Lung (tissue), 12 donors: Measurements from ENCODE around the gene CFTR. TPM values are rescaled to one million over a fixed set of nuclear protein-coding genes. Genes with fewer than 3 reads are reported as not detected.

Source experiments
- ATAC-seq: fragments of 200-7000 bp; cut with Tn5 transposase; one replicate; pipeline ENCODE4 v1.9.1; 2020; ENCODE audit warnings: moderate number of reproducible peaks; ENCODE audit not compliant: insufficient read depth, low FRiP score
- DNase-seq, 3 donors: peaks; one replicate each; pipeline ENCODE4 v3.0.0-alpha.2; 2013 to 2017
- H3K27ac ChIP-seq, 2 donors: one replicate each; pipeline ENCODE4 v1.5.1; 2013; ENCODE audit warnings: mild to moderate bottlenecking in 2 of 2, moderate library complexity in 2 of 2, control low read depth in 1 of 2, inconsistent platforms in 1 of 2, low read depth in 1 of 2, low read length in 1 of 2
- H3K27me3 ChIP-seq, 3 donors: one replicate each; pipeline ENCODE4 v1.5.1; 2013; ENCODE audit warnings: low read length in 2 of 3; ENCODE audit not compliant: control insufficient read depth in 3 of 3, insufficient read depth in 3 of 3
- H3K36me3 ChIP-seq, 4 donors: one replicate each; pipeline ENCODE4 v1.5.1; 2013; ENCODE audit warnings: low read length in 4 of 4, mild to moderate bottlenecking in 1 of 4, moderate library complexity in 1 of 4; ENCODE audit not compliant: control insufficient read depth in 4 of 4, insufficient read depth in 4 of 4
- H3K4me1 ChIP-seq, 5 donors: one replicate each; pipeline ENCODE4 v1.5.1; 2013; ENCODE audit warnings: low read length in 5 of 5, mild to moderate bottlenecking in 2 of 5, moderate library complexity in 1 of 5; ENCODE audit not compliant: control insufficient read depth in 5 of 5, insufficient read depth in 5 of 5
- H3K4me3 ChIP-seq: one replicate; pipeline ENCODE4 v1.5.1; 2013; ENCODE audit warnings: mild to moderate bottlenecking, control low read depth, moderate library complexity
- H3K9ac ChIP-seq, 2 donors: one replicate each; pipeline ENCODE4 v1.5.1; 2013; ENCODE audit warnings: low read length in 2 of 2, control low read depth in 1 of 2; ENCODE audit not compliant: insufficient read depth in 1 of 2
- H3K9me3 ChIP-seq, 4 donors: one replicate each; pipeline ENCODE4 v1.5.1; 2013; ENCODE audit warnings: low read length in 3 of 4, mild to moderate bottlenecking in 1 of 4, moderate library complexity in 1 of 4; ENCODE audit not compliant: control insufficient read depth in 4 of 4, insufficient read depth in 3 of 4
- CTCF ChIP-seq: IDR thresholded peaks from 2 replicates; pipeline ENCODE4 v1.5.1; 2012; ENCODE audit warnings: mild to moderate bottlenecking; ENCODE audit errors: control extremely low read depth, extremely low read depth
- WGBS, 2 donors: extraction: QIAGEN DNeasy Blood & Tissue Kit; methylation state at CpG; one replicate each; pipeline ENCODE4 v1.1.7; 2013; 5-methylcytosine and 5-hydroxymethylcytosine counted together
- polyA plus RNA-seq, 2 donors: library from polyadenylated mRNA; stranded (reverse); fragments of 200-250 nt; gene quantifications; one replicate each; pipeline ENCODE4 v1.2.1, GENCODE V29; 2013
- total RNA-seq, 2 donors: library from RNA; depleted of rRNA in 1 of 2; stranded (reverse); fragments of >200 nt in 1 of 2; gene quantifications; one replicate each; pipeline ENCODE4 v1.2.1, GENCODE V29; 2014 to 2021
- donor health status: control.
- donor health status: control.
- donor health status: Bipolar disorder and iron deficiency.
- donor health status: healthy.
- donor health status: DM: yes; HTN: yes; CAD: no.

The CFTR gene
- total and polyA plus RNA-seq, 4 donors = 8.2 to 138 (median 15.7) TPM

- H3K4me3 ChIP-seq = no peak overlapping the region
- no peak overlapping the region for H3K9ac ChIP-seq
- no peaks in the 10 kb centered on the region for H3K36me3 ChIP-seq
- H3K4me1 ChIP-seq = peaks cover 0 to 7% (median 0%) of the 10 kb centered on the region in 5 donors
- ATAC-seq (no peak), DNase-seq (no peak)
- no peak overlapping the region for H3K27ac ChIP-seq
- no peaks in the 10 kb centered on the region for H3K27me3 ChIP-seq
- no peak for TF ChIP-seq CTCF
- no peaks in the 10 kb centered on the region for H3K9me3 ChIP-seq
- 85 to 89% methylated on average over 3 of the region's 3 CpGs for WGBS, 2 donors
Measured at GRCh38 chr7:117679120-117679519, 199.3 kb downstream of the CFTR start.

- no peak for TF ChIP-seq CTCF
- no peak for DNase-seq
- H3K4me3 ChIP-seq = no peak overlapping the region
- H3K27ac ChIP-seq = no peak overlapping the region
- H3K9me3 ChIP-seq = no peaks in the 10 kb centered on the region
- ATAC-seq = peak; percentile 58
- peaks cover 0 to 11% (median 0%) of the 10 kb centered on the region in 5 donors for H3K4me1 ChIP-seq
- H3K27me3 ChIP-seq = no peaks in the 10 kb centered on the region
- 60 to 72% methylated on average over 5 of the region's 5 CpGs for WGBS, 2 donors
- H3K9ac ChIP-seq = no peak overlapping the region
- H3K36me3 ChIP-seq = no peaks in the 10 kb centered on the region
Measured at GRCh38 chr7:117682681-117683385, 203.0 kb downstream of the CFTR start.

- ATAC-seq (no peak), DNase-seq (no peak)
- no peaks in the 10 kb centered on the region for H3K27me3 ChIP-seq
- H3K36me3 ChIP-seq = no peaks in the 10 kb centered on the region
- no peak overlapping the region for H3K4me3 ChIP-seq
- H3K4me1 ChIP-seq = peaks cover 0 to 11% (median 0%) of the 10 kb centered on the region in 5 donors
- no peak overlapping the region for H3K27ac ChIP-seq
- no peak overlapping the region for H3K9ac ChIP-seq
- H3K9me3 ChIP-seq = no peaks in the 10 kb centered on the region
- TF ChIP-seq CTCF = no peak
- WGBS, 2 donors = 80 to 85% methylated on average over 8 of the region's 8 CpGs
Measured at GRCh38 chr7:117683430-117684175, 203.8 kb downstream of the CFTR start.
